Transverse colon (tissue), 4 donors: ENCODE results near the gene NID1.

Experiments used
- EP300 ChIP-seq: sonication (generic); formaldehyde crosslinking; IDR thresholded peaks from one replicate; pipeline ENCODE4 v1.6.1; 2017; ENCODE audit warnings: antibody characterized with exemption, low read depth
- POLR2A ChIP-seq: fragments of 450-650 bp; IDR thresholded peaks from one replicate; pipeline ENCODE4 v1.6.1; 2016; ENCODE audit warnings: antibody characterized with exemption, mild to moderate bottlenecking, moderate library complexity
- POLR2AphosphoS5 ChIP-seq, 3 donors: sonication (generic); formaldehyde crosslinking; IDR thresholded peaks; one replicate each; pipeline ENCODE4 v1.6.1; 2016; ENCODE audit warnings: antibody characterized with exemption in 3 of 3
- TF ChIP-seq, protein P1 (sequence below), 5 experiments: fragments of 200-600 bp in 3 of 5; fragments of 450-650 bp in 2 of 5; sonication (generic) in 3 of 5; IDR thresholded peaks; 1 replicate in 2 of 5; 2 replicates in 3 of 5; pipeline ENCODE4 v1.5.1; 2016 to 2017; ENCODE audit warnings: antibody characterized with exemption in 5 of 5, inconsistent platforms in 3 of 5, mild to moderate bottlenecking in 2 of 5, moderate library complexity in 1 of 5

DNA sequence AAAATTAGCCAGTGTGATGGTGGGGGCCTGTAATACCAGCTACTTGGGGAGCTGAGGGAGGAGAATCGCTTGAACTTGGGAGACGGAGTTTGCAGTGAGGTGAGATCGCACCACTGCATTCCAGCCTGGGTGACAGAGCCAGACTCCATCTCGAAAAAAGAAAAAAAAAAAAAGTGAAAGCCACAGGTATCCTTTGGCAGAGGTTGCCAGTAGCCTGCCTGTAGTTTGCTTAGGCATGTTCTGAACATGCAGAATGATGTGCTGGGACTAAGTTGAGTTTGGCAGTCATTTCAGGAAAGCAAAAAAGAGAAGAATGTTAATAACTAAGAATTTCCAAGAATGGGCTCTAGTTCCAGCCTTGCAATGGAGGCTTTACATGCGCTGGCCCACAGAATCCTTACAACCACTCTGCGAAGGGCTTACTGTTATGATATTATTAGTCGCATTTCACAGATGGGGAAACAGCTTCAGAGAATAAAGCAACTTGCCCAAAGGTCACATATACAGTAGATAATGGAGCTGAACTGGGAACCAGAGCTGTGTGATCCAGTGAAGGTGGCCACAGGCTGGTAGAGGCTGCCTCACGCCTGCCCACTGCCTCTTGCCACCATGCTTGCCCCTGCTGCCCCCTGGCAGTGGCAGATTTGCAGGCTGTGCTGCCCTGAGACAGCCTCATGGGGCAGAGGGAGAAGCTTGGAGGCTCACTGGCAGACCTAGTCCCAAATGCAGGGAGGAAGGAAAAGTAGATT lies 131.7 kb downstream of the NID1 start:
- TF ChIP-seq POLR2A (no peak), EP300 (no peak), POLR2AphosphoS5 (IDR thresholded peaks at IDR 0.05) (no peak)
- TF ChIP-seq, protein P1, sequence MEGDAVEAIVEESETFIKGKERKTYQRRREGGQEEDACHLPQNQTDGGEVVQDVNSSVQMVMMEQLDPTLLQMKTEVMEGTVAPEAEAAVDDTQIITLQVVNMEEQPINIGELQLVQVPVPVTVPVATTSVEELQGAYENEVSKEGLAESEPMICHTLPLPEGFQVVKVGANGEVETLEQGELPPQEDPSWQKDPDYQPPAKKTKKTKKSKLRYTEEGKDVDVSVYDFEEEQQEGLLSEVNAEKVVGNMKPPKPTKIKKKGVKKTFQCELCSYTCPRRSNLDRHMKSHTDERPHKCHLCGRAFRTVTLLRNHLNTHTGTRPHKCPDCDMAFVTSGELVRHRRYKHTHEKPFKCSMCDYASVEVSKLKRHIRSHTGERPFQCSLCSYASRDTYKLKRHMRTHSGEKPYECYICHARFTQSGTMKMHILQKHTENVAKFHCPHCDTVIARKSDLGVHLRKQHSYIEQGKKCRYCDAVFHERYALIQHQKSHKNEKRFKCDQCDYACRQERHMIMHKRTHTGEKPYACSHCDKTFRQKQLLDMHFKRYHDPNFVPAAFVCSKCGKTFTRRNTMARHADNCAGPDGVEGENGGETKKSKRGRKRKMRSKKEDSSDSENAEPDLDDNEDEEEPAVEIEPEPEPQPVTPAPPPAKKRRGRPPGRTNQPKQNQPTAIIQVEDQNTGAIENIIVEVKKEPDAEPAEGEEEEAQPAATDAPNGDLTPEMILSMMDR (IDR thresholded peaks at IDR 0.05): no peak
